Hypothalamus (tissue), 51 donors: Measurements from ENCODE around the gene MMP25.

Experiments
- DNase-seq, 51 donors: peaks; one replicate each; lab custom pipeline; 2025; lab: John Stamatoyannopoulos, UW

Gene MMP25, protein sequence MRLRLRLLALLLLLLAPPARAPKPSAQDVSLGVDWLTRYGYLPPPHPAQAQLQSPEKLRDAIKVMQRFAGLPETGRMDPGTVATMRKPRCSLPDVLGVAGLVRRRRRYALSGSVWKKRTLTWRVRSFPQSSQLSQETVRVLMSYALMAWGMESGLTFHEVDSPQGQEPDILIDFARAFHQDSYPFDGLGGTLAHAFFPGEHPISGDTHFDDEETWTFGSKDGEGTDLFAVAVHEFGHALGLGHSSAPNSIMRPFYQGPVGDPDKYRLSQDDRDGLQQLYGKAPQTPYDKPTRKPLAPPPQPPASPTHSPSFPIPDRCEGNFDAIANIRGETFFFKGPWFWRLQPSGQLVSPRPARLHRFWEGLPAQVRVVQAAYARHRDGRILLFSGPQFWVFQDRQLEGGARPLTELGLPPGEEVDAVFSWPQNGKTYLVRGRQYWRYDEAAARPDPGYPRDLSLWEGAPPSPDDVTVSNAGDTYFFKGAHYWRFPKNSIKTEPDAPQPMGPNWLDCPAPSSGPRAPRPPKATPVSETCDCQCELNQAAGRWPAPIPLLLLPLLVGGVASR

DNA sequence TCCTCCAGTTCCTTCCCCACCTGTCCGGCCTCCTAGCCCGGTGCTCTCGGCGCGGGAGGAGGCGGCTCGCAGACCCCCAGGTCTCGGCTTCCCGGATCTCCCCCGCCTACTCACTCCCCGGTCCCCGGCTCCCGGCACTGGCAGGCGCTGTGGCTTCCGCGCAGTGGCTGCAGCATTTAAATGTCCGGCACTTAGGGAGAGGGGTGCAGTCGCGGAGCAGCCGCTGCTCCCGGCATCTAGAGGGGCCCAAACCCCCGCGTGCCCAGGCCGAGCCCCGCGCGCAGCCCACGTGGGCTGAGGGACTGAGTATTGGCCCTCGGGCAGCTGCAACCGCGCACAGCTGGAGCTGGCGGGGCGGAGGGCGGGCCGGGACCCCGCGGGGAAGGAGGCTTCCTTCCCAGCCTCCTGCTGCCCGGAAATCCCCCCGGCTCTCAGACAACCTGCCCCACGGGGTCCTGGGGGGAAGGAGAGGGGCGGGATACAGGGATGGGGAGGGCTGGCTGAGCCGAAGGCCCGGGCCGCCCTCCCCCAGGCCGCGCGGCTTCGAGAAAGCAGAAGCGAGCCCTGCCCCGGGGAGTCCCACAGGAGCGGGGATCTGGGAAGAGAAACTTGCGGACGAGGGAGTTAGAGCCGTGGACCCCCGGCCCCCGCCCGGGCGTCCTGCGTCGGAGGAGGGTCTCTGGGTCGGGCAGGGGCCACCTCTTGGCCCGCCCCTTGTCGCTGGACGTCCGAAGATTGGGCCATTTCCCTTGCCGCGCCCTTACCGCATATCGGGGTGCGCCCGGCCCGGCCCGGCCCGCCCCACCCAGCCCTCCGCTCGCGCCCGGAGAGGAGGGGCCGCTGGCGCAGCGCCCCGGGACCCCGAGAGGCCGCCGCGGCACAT lies at the start of gene MMP25:
Gene MMP25 (plus strand): TSS at position 804 of the 883 bp plus-strand sequence. CDS start 357 bp downstream, outside the sequence.
- DNase-seq, result peak in 1 of 51 donors; percentile 6

DNA sequence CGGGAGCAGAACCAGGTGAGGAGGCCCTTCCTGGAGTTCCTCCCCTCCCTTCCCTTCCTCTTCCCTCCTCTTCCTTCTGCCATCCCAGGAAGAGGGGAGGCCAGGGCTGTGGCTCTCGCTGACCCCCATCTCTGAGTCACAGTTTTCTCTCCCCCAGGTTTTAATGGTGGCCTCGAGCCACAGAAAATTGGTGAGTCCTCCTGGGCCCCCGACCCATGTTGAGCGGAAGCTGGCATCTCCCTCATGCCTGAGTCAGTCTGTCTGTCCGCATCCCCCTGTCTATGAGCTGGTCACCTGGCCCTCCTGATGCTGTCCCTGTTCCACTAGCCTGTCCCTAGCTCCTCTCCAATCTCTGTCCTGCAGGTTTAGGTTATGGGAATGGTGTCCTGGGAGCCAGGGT lies 46.4 kb upstream of the MMP25 start:
- DNase-seq, result no peak

DNA sequence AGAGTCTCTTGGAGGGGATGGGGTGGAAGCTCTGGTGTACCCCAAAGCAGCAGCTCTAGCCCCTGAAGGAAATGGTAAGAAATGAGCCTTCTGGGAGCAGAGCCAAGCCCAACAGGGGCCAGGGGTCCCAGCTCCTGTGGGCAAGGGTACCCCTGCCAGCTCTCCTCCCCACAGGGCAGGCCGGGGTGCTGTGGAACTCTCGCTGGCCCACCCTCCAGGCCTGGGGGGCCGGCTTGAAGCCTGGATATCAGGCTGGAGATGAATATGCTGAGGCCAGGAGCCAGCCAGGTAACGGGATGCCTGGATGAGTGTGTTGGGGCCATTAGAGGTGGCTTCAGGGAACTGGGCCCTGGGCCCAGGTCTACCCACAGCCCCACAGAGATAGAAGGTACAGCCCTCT lies 45.8 kb upstream of the MMP25 start:
- DNase-seq, result no peak

DNA sequence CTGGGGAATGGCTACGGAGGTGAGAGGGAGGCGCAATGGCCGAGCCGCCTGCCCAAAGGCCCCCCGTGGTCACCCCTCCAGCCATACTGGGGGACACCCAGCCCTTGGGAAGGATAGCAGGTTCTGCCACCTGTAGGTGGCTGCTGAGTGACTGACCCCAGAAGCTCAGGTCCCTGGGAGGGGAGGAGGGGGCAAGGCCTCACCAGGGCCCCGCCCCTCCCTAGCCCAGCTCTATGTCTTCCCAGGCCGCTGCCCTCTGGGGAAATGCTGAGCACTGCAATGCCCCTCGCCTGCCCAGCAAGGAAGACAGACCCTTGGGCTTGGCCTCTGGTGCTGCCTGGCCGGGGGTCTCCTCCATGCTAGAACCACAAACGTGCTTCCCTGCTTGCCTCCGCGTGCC lies 45.0 kb upstream of the MMP25 start:
- DNase-seq, result no peak

DNA sequence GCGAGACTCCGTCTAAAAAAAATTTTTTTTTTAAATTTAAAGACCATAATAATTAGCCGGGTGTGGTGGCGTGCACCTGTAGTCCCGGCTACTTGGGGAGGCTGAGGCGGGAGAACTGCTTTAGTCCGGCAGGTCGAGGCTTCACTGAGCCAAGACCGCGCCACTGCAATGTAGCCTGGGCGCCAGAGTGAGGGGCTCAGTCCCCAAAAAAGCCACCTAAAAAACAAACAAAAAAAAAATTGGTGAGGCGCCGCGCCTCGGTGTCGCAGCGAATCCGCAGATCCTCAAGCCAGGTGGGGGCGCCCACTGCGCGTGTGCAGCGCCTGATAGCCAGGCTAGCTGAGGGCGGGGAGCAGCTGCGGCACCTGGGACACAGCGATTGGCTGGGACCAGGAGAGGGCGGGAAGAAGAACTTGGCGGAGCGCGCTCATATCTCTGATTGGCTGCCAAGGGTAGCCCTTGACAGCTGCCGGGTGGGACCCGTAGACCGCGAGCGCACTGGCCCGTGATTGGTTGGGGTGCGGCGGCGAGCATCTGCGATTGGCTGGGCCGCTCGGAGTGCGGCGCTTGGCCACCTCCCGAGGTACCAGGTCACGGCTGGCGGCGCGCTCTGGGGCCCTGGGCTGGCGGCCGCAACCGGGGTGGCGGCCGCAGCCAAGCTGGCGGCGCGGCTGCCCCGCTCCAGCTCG lies 42.6 kb upstream of the MMP25 start:
- peak; percentile 38 to 99 (median 95) for DNase-seq

DNA sequence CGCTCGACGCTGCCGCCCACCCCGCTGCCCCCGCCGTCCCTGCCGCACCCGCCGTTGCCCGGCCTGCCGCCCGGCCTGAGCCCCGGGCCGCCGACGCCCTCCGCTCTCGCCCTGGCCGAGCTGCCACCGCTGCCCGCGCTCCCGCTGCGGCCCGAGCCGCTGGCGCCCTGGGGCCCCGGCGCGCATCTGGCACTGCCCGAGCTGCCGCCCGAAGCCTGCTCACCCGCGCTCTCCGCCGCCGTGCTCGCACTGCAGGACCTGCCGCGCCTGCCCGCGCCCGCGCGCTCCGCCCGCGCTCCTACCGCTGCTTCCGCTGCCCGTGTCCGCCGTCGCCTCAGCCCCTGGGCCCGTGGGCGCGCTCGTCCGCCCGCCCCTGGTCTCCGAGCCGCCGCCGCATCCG lies 42.0 kb upstream of the MMP25 start:
- DNase-seq, result no peak

DNA sequence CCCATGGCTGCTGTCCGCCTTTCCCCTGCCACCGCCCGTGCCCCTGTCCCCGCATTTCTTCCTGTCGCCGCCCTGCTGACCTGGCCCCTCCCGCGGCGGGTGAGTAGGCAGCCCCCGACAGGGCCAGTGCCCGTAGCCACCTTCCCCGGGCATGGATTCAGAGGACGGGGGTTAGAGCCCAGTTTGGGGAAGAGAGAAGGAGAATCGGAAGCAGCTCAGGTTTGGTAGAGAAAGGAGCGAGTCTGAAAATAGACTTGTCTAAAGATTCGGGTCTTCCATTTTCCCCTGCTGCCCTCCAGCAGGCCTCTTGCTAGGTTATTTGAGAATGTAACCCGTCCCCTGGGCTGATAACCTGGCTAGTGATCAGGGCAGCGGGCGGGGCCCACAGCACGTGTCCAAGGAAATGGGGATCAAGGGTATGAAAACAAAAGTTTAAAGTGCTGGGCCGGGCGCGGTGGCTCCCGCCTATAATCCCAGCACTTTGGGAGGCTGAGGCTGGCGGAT lies 41.5 kb upstream of the MMP25 start:
- no peak for DNase-seq

DNA sequence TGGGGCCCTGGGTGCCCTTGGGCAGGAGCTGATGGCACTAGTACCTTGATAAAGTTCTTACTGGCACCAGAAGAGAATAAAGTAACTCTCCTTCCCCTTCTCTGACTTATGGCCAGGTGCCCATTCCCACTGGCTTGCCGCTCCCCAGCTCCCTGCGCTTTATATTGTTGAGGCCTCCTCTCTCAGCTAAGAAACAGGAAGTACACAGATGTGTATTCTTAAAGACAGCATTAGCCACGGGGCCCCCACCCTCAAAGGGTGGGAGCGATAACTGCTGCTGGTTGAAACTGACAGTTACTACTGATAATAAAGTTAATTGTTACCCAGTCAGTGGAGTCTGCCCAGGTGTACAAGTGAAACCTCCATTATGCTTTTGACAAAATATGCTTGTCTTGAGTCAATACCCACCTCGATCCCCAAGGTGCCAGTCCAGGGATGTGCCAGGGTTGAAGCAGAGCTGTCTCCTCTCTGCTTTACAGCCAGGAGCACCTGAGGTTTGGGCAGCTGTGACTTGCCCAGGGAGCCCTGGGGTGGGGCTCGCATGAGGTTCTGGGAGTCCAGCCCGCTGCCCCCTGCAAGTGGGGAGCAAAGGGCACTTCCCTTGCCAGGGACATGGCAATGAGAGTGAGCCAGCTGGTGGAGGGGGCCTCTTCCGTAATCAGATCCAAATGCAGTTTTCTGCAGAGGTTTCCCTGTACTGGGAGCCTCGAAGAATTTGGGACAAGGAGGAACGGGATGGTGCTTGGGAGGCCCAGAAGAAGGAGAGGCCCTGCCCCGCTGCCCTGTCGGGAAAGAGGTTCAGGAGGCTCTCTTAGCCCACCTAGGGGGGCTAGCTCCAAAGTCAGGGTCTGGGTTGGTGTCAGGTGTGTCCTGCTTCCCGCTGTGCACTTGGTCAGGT lies 39.1 kb upstream of the MMP25 start:
- no peak for DNase-seq

DNA sequence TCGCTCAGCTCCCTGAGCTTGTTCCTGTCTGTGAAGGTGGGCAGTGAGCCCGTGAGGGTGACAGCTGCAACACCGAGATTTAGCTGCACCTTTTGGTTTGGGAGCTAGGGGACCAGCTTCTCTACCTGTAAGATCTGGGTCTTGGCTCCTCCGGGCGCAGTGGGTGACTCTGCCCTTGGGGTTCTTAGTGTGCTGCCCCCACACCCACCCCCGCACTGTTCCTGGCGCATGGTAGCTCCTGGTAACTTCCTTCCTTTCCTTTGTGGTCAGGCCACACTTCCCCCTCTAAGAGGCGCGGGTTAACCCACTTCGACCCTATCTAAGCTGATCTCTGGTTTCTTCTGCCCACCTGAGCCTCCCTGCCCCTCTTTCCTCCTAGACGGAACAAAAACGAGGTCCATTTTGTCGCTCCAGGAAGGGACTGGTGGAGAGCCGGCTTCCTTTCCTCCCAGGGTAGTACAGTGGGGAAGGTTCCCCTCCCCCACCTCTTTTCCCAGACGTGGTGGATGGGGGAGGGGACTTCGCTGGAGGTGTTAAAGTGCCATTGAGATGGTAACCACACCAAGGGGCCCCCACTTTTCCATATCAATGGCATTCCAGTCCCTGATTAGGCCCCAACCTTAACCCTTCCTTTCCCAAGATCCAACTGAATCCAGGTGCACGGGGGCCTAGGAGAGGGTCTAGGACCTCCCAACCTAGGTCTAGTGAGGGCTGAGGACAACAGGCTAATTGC lies 38.2 kb upstream of the MMP25 start:
- DNase-seq, result peak in 5 of 51 donors; percentile 8 to 20 (median 10)

DNA sequence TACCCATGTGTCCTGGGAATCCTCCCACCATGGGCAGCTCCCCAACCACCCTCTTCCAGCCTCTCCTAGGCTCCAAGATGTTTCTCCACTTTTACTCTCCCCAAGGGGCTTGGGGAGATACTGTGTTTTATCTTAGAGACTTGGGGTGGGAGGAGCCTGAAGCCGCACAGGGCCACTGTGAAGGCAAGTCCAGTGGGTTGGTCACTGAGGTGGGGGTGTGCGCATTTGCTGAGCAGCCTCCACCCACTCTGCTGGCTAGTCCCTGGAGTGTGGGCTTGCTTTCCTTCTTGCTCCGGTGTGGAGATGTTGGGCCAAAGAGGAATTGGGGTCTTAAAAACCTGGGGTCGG lies 37.7 kb upstream of the MMP25 start:
- no peak for DNase-seq

DNA sequence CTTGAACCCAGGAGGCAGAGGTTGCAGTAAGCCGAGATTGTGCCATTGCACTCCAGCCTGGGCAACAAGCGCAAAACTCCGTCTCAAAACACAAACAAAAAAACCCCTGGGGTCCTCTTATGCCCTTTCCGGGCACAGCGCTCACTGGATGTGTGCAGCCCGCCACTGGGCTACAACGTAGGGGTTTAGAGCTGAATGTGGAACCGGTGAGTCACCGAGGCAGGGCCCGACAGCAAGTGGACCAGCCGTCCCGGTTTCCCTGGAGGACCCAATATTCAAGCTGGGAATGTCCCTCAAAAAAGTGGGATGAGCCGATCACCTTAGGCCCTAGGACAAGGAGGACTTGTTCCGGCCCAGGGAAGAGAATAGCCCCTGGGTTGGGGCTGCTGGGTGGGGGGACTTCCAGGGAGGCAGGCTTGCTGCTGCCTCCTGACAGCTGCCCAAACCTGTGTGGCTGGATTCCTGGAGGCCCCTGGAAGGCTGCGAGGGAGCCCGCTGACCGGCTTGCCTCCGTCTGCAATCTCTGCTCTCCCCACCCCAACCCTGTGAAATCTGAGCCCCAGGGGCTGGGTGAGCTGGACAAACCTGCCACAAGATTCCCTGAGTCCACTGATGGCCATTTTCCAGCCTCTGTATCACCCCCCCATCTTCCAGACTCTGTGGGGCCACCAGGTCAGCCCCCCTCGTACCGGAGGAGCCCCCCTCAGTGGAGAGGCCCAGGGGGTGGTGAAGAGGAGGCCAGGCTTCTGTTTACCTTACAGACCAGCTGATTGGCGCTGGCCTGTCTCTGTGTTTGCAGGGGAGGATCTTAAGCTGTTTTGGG lies 36.6 kb upstream of the MMP25 start:
- no peak for DNase-seq

DNA sequence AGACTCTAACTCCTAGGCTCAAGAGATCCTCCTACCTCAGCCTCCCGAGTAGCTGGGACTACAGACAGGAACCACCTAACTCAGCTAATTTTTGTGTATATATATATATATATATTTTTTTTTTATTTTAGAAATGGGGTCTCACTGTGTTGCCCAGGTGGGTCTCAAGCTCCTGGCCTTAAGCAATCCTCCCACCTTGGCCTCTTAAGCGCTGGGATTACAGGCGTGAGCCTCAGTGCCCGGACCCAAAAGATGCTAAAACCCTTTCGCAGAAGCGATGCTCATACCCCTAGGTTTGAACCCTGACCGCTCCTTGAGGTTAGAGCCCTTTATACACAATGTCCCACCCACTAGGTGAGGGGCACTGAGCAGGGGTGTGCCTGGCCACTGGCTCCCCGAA lies 35.9 kb upstream of the MMP25 start:
- DNase-seq, result no peak

DNA sequence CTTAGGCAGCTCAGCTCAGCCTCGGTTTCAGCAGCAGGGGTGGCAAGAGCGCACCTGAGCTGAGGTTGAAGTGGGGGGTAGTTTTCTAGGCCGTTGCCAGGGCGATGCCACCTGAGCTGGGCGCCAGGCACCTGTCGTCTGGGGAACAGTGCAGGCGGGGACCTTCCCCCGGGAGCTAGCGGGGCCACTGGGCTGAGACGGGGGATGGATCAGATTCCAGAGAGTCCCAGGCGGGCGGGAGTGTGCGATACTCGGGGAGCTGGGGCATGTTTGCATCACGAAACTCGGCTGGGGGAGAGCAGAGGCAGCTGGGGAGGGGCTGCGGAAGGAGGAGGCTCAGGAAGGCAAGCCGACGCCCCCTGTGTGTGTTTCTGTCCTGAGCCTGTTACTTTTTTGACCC lies 34.1 kb upstream of the MMP25 start:
- DNase-seq, result no peak

DNA sequence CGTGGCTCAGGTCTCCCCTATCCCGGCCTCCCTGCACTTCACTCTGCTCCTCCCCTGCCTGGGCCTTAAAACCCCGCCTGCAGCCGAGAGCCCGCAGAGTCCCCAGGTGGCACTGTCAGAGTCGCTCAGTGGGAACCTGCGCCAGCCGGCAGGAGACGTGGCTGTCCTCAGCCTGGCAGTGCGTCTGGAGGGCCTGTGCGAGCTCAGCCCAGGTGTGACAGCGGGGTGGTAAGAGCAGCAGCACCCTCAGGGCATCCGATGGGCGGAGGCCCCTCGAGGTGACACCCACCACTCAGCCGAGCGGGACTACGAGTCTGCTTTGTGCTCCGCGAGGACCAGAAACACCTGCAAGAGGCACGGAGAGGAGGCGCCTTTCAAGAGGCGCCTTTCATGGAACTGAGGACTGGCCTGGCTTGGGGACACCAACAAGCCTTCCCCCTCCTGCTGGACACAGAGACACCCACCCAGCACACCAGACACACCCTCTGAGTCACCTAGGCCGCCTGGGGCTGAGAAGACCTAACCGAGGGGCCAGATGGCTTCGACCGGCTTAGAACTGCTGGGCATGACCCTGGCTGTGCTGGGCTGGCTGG lies 33.4 kb upstream of the MMP25 start, which contains the start of gene CLDN9:
Gene CLDN9 (plus strand): TSS at position 96 of the 593 bp plus-strand sequence. CDS start 440 bp downstream, at position 536.
- DNase-seq, result no peak

DNA sequence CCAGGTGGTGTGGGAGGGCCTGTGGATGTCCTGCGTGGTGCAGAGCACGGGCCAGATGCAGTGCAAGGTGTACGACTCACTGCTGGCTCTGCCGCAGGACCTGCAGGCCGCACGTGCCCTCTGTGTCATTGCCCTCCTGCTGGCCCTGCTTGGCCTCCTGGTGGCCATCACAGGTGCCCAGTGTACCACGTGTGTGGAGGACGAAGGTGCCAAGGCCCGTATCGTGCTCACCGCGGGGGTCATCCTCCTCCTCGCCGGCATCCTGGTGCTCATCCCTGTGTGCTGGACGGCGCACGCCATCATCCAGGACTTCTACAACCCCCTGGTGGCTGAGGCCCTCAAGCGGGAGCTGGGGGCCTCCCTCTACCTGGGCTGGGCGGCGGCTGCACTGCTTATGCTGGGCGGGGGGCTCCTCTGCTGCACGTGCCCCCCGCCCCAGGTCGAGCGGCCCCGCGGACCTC lies 32.8 kb upstream of the MMP25 start:
- no peak for DNase-seq

DNA sequence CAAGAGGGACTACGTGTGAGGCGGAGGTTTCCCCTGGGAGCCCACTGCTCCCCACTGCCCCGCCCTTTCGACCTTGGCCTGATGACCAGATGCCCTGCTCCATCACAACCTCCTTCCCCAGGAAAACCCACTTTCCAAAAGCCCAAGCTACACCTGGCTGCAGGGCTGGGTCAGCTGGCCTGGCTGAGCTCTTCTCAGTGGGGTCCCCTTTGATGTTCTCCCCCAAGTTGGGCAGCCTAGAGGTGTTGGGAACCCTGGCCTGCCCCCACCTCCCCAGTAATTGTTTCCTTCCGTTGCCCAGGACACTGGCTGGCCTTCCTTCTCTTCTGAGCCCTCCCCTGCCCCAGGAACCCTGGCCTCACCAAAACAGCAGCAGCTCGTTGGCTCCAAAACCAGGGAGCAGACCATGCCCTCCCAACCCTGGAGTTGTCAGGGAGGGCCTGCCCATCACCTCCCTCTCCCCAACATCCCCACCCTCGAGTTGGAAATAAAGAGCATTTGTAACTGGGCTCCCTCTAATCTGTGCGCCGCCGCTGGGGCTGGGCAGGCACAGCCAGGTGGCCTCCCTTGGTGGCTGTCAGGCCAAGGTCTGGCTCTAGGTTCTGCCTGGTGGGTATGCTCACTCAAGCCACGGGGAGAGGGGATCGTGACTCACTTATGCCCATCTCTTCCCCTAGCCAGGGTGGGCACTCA lies 32.2 kb upstream of the MMP25 start:
- no peak for DNase-seq

DNA sequence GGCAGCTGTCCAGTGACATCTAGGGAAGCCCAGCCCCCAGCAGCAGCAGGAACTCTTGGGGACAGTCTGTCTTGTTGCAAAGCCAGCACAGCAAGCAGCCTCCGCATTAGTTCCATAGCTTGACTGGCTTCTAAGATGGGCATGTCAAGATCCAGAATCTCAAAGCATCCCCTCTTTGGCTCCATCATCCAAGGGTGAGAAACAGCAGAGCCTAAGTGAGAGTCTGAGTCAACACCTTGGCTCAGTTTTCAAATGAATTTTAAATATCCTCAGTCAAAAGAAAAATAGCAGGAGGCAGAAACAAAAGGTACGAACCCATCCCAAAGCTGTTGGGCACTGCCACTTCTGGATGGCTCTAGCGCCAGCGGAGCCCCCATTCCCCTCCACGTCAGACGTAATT lies 31.4 kb upstream of the MMP25 start:
- DNase-seq, result no peak
